H9 (cell line): ENCODE measurements around the gene ACAD10. TPM values are rescaled to one million over a fixed set of nuclear protein-coding genes. Genes with fewer than 3 reads are reported as not detected.
A peak's percentile ranks its signal among the peaks of the same experiment; 100 is the strongest.

Experiments
- DNase-seq: peaks from one replicate; pipeline ENCODE4 v3.0.0-alpha.2; 2017
- H2AFZ ChIP-seq: one replicate; pipeline ENCODE4 v1.6.1; 2013; ENCODE audit warnings: mild to moderate bottlenecking, low read length, control low read depth, moderate library complexity
- H2AK5ac ChIP-seq: 2 replicates; pipeline ENCODE4 v1.6.1; 2013; ENCODE audit warnings: low read length, control low read depth, mixed read lengths; ENCODE audit not compliant: insufficient read length
- H2BK120ac ChIP-seq: one replicate; pipeline ENCODE4 v1.6.1; 2013; ENCODE audit warnings: low read depth, mild to moderate bottlenecking, low read length, control low read depth, inconsistent platforms; ENCODE audit not compliant: poor library complexity, severe bottlenecking
- H2BK12ac ChIP-seq: 2 replicates; pipeline ENCODE4 v1.6.1; 2013; ENCODE audit warnings: low read length, control low read depth, mixed read lengths, low read depth; ENCODE audit not compliant: insufficient read length
- H2BK15ac ChIP-seq: 2 replicates; pipeline ENCODE4 v1.6.1; 2013; ENCODE audit warnings: low read depth, low read length, control low read depth
- H2BK20ac ChIP-seq: one replicate; pipeline ENCODE4 v1.6.1; 2013; ENCODE audit warnings: low read depth, mild to moderate bottlenecking, low read length, control low read depth, inconsistent platforms; ENCODE audit not compliant: poor library complexity, severe bottlenecking
- H2BK5ac ChIP-seq: 2 replicates; pipeline ENCODE4 v1.6.1; 2013; ENCODE audit warnings: low read length, control low read depth, mixed read lengths; ENCODE audit not compliant: insufficient read length
- H3K14ac ChIP-seq: 2 replicates; pipeline ENCODE4 v1.6.1; 2013; ENCODE audit warnings: low read length, control low read depth; ENCODE audit not compliant: insufficient read depth
- H3K18ac ChIP-seq: 2 replicates; pipeline ENCODE4 v1.6.1; 2013; ENCODE audit warnings: low read depth, mild to moderate bottlenecking, mixed read lengths, low read length, control low read depth; ENCODE audit not compliant: insufficient read length
- H3K23ac ChIP-seq: 2 replicates; pipeline ENCODE4 v1.6.1; 2013; ENCODE audit warnings: low read length, control low read depth, mixed read lengths, low read depth; ENCODE audit not compliant: insufficient read length
- H3K23me2 ChIP-seq: 2 replicates; pipeline ENCODE4 v1.6.1; 2013; ENCODE audit warnings: low read depth, mild to moderate bottlenecking, mixed read lengths, low read length, control low read depth; ENCODE audit not compliant: insufficient read length, poor library complexity, severe bottlenecking
- H3K27ac ChIP-seq: 2 replicates; pipeline ENCODE4 v1.5.1; 2013; ENCODE audit warnings: low read length, control low read depth, mixed read lengths, low read depth; ENCODE audit not compliant: insufficient read length
- H3K27me3 ChIP-seq: 2 replicates; pipeline ENCODE4 v1.6.1; 2013; ENCODE audit warnings: low read length, control low read depth, inconsistent platforms; ENCODE audit not compliant: insufficient read depth
- H3K4ac ChIP-seq: 2 replicates; pipeline ENCODE4 v1.6.1; 2013; ENCODE audit warnings: low read depth, mild to moderate bottlenecking, control low read depth, inconsistent platforms, low read length, moderate library complexity
- H3K4me1 ChIP-seq: 2 replicates; pipeline ENCODE4 v1.6.1; 2013; ENCODE audit warnings: low read length, control low read depth, inconsistent platforms; ENCODE audit not compliant: insufficient read depth
- H3K4me2 ChIP-seq: 2 replicates; pipeline ENCODE4 v1.6.1; 2013; ENCODE audit warnings: low read length, control low read depth, mixed read lengths; ENCODE audit not compliant: insufficient read length, insufficient read depth
- H3K56ac ChIP-seq: 2 replicates; pipeline ENCODE4 v1.6.1; 2013; ENCODE audit warnings: low read depth, mild to moderate bottlenecking, mixed read lengths, low read length, control low read depth; ENCODE audit not compliant: insufficient read length
- H3K79me1 ChIP-seq: 2 replicates; pipeline ENCODE4 v1.6.1; 2013; ENCODE audit warnings: low read depth, mild to moderate bottlenecking, moderate library complexity, low read length, control low read depth, inconsistent platforms; ENCODE audit not compliant: insufficient read depth, poor library complexity, severe bottlenecking
- H3K79me2 ChIP-seq: 2 replicates; pipeline ENCODE4 v1.6.1; 2013; ENCODE audit warnings: low read length, control low read depth, inconsistent platforms; ENCODE audit not compliant: insufficient read depth
- H3K9ac ChIP-seq: 2 replicates; pipeline ENCODE4 v1.6.1; 2013; ENCODE audit warnings: low read length, control low read depth, mixed read lengths; ENCODE audit not compliant: insufficient read length; ENCODE audit errors: extremely low read depth
- H3K9me3 ChIP-seq: one replicate; pipeline ENCODE4 v1.6.1; 2013; ENCODE audit warnings: low read depth, low read length, inconsistent platforms; ENCODE audit not compliant: control insufficient read depth
- H3T11ph ChIP-seq: one replicate; pipeline ENCODE4 v1.6.1; 2013; ENCODE audit warnings: mild to moderate bottlenecking, low read length, control low read depth, inconsistent platforms
- H4K20me1 ChIP-seq: one replicate; pipeline ENCODE4 v1.6.1; 2013; ENCODE audit not compliant: control insufficient read depth, insufficient read length, insufficient read depth
- H4K5ac ChIP-seq: 2 replicates; pipeline ENCODE4 v1.6.1; 2013; ENCODE audit warnings: low read depth, mild to moderate bottlenecking, mixed read lengths, low read length, control low read depth; ENCODE audit not compliant: insufficient read length
- H4K8ac ChIP-seq: replicated peaks from 2 replicates; pipeline ENCODE4 v1.6.1; 2013; ENCODE audit warnings: low read length, control low read depth, mixed read lengths, low read depth; ENCODE audit not compliant: insufficient read length
- H4K91ac ChIP-seq: 2 replicates; pipeline ENCODE4 v1.6.1; 2013; ENCODE audit warnings: low read depth, mild to moderate bottlenecking, moderate library complexity, mixed read lengths, low read length, control low read depth; ENCODE audit not compliant: insufficient read length
- H3K27ac Mint-ChIP-seq, 3 experiments: 2 replicates in 2 of 3; 3 replicates in 1 of 3; pipeline ENCODE4 v1.8.0; 2020 to 2021; ENCODE audit warnings: mixed read lengths in 3 of 3, mild to moderate bottlenecking in 1 of 3, moderate library complexity in 1 of 3
- H3K27me3 Mint-ChIP-seq: 2 replicates; pipeline ENCODE4 v1.8.0; 2021; ENCODE audit warnings: low read depth, mild to moderate bottlenecking, moderate library complexity, mixed read lengths
- H3K36me3 Mint-ChIP-seq, 3 experiments: 2 replicates in 2 of 3; 3 replicates in 1 of 3; pipeline ENCODE4 v1.8.0; 2020 to 2021; ENCODE audit warnings: low read depth in 3 of 3, mixed read lengths in 3 of 3; ENCODE audit not compliant: insufficient read depth in 1 of 3
- H3K4me1 Mint-ChIP-seq, 2 experiments: 2 replicates each; pipeline ENCODE4 v1.8.0; 2020; ENCODE audit warnings: mixed read lengths in 2 of 2
- H3K4me3 Mint-ChIP-seq, 2 experiments: 2 replicates in 1 of 2; 3 replicates in 1 of 2; pipeline ENCODE4 v1.8.0; 2020 to 2021; ENCODE audit warnings: mild to moderate bottlenecking in 2 of 2, mixed read lengths in 2 of 2, moderate library complexity in 1 of 2
- H3K9me3 Mint-ChIP-seq, 2 experiments: 2 replicates in 1 of 2; 3 replicates in 1 of 2; pipeline ENCODE4 v1.8.0; 2020; ENCODE audit warnings: mild to moderate bottlenecking in 2 of 2, mixed read lengths in 2 of 2, moderate library complexity in 1 of 2
- CTCF ChIP-seq: fragments of 200-600 bp; sonication (generic); conservative IDR thresholded peaks from 3 replicates; pipeline ENCODE4 v1.8.0; 2021; ENCODE audit warnings: antibody characterized with exemption, mild to moderate bottlenecking
- WGBS: extraction: QIAGEN DNeasy Blood & Tissue Kit; methylation state at CpG from one replicate; pipeline ENCODE4 v1.1.7; 2013; ENCODE audit warnings: missing lambda C conversion rate, low lambda C conversion rate, mixed read lengths; ENCODE audit not compliant: insufficient read length; ENCODE audit errors: extremely low coverage; 5-methylcytosine and 5-hydroxymethylcytosine counted together
- total RNA-seq: library from RNA; stranded (reverse); gene quantifications from 2 replicates; pipeline ENCODE4 v1.2.1, GENCODE V29; 2021

Gene ACAD10
- total RNA-seq, 1 experiment from 2014 or later, result 25.7 TPM

- Histone ChIP-seq H2AFZ (no peak overlapping the region), H4K20me1 (no peaks in the 10 kb centered on the region), H3K27me3 (no peaks in the 10 kb centered on the region), H2AK5ac (no peak overlapping the region), H4K5ac (no peak overlapping the region), H3K79me1 (no peaks in the 10 kb centered on the region), H3K18ac (no peak overlapping the region), H2BK5ac (no peak overlapping the region), H3K4me2 (no peak overlapping the region), H3K9ac (no peak overlapping the region), H3K4ac (no peak overlapping the region), H3K4me1 (no peaks in the 10 kb centered on the region), H3K56ac (no peak overlapping the region), H3K9me3 (no peaks in the 10 kb centered on the region), H2BK12ac (no peak overlapping the region), H3K23ac (no peak overlapping the region), H3K23me2 (no peaks in the 10 kb centered on the region), H4K91ac (no peak overlapping the region), H2BK15ac (no peak overlapping the region), H2BK20ac (no peak overlapping the region), H4K8ac (no peak overlapping the region), H3K27ac (no peak overlapping the region), H3T11ph (no peak overlapping the region), H2BK120ac (no peak overlapping the region), H3K14ac (peak overlapping the region; percentile 12; the same call in 1 of the 2 replicates), H3K79me2 (no peaks in the 10 kb centered on the region)
- Mint-ChIP-seq H3K4me3 (no peak overlapping the region), H3K27ac (peak overlapping the region; percentile 68 to 77 (median 68); a peak in 5 of 7 replicates), H3K27me3 (no peaks in the 10 kb centered on the region), H3K4me1 (peaks cover 26 to 39% of the 10 kb centered on the region in 2 experiments), H3K9me3 (no peaks in the 10 kb centered on the region), H3K36me3 (peaks cover 3 to 10% (median 7%) of the 10 kb centered on the region in 3 experiments; a peak in 3 of 7 replicates)
- DNase-seq, result no peak
- WGBS, result no CpG with 5 or more reads among the region's 15 CpGs
- no peak for TF ChIP-seq CTCF
Observed at GRCh38 chr12:111757361-111758119, 71.7 kb downstream of the ACAD10 start.
